GM19468 (cell line): Measurements from ENCODE around the gene DYRK1A.

Experiments
- ATAC-seq: cut with Tn5 transposase; IDR thresholded peaks from one replicate; pipeline ENCODE4 v1.9.1; 2021; ENCODE audit warnings: mild to moderate bottlenecking, moderate library complexity, moderate number of reproducible peaks; ENCODE audit not compliant: unreplicated experiment; ENCODE audit errors: extremely low read depth

Gene DYRK1A

DNA sequence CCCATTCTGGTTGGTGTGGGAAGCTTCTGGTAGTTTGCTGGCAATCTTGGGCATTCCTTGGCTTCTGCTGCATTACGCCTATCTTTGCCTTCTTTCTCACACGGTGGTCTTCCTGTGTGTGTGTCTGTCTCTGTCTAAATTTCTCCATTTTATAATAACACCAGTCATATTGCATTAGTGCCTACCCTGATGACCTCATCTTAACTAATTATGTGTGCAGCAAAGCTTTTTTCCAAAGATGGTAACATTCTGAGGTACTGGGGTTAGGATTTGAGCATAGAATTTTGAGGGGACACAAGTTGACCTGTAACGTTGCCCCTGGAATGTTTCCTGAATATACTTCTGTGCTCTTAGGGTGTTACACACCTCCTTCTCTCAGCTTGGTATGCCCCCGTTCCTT is 77.1 kb downstream of the DYRK1A start:
- ATAC-seq = no peak

DNA sequence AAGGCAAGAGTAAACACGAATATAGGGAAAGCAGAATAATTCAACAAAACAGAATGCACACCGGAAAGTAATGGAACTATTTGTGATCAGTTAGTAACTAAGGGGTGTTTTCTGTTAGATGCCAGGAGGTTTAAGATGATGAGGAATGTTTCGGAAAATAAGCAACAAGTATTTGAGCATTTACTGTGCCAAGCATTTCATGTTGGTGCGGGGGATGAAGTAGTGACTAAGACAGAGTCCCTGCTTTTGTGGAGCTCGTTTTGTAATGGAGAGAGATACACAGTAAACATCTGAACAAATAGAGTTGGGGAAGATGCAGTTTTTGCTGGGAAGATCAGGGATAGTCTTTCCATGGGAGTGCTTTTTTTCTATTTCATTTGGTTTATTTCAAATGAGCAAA is 78.7 kb downstream of the DYRK1A start:
- ATAC-seq = no peak

DNA sequence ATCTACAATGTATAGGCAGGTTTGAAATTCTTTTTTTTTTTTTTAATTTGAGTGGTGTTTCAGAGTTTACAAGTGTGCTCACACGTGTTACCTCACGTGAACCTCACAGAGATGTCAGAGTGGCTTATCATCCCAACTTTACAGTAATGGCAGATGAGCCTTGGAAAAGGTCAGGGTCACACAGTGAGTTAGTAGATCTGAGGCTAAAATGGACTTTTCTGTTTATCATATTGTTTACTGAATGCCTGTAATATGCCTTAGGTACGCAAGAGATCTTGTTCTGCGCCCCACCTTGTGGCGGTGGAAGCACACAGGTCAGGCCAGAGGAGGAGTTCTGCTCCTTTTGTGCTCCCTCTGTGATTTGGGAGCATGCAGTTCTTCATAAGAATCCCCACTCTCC is 80.0 kb downstream of the DYRK1A start:
- no peak for ATAC-seq

DNA sequence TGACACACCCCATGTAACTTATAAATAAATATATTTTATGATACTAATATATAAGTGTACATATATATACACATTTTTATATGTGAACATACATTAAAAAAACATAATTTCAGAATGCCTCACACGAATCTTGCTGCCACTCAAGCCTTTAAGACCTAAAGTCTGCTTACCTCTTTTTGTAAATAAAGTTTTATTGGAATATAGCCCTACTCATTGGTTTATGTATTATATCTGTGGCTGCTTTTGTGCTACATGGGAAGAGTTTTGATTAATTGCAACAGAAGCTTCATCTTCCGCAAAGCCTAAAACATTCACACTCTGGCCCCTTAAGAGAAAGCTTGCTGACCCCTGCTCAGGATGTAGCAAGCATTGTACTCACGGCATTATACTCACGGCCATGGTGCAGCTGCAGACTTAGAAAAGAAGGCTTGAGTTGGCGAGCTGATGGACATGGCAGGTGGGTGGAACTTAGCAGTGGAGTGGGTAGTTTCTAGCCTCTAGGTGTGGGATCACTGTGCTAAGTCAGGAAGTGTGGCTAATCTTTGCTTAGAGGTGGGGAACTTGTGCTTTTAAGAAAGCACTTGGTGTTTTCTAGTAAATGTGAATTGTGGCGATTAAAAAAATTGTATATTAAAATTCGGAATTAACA is 80.8 kb downstream of the DYRK1A start:
- ATAC-seq = no peak

DNA sequence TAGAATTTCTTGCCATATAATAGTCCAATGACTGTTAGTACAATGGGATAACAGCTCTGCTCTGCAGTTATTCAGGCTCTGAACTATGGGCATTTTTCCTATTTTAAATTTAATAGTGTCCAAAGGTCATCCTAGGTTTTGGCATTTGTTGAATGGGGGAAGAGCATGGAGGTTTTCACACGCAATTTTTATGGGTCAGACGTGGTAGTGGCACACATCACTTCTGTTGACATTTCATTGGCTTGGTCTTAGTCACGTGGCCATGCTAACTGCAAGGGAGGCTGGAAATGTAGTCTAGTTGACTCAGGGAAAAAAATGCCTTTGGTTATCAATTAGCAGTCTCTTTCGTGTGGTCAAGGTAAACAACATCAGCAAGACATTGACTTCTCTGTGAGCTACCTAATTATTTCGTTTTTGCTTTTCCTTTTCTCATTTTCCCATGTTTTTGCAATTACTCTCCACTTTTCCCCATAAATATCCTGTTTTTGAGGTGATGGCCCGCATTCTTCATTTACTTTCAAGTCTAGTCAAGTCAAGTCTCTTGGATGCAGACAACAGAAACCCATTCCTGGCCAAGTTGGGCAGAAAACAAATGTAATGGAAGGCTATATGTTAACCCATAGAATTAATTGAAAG is 82.8 kb downstream of the DYRK1A start:
- ATAC-seq = no peak

DNA sequence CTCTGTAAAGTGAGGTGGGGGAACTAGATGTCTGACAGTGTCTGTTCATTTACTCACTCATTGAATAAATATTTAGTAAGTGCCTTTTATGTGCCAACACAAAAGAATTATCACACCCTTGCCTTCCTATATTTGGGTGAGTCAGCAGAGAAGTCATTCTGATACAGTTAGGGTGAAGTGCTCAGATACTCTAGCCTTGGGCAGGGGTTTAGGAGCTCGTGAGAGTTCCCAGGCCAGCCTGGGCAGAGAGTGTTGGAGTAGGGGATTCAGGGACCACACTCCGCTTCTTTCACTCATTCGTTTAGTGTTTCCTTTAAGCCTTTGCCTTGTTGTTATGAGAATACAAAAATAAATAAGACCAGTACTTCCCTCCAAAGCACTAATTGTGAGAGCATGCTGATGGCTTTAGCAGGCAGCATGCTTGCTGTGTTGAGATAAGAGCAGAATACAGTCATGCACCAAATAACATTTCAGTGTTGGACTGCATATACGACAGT is 83.9 kb downstream of the DYRK1A start:
- ATAC-seq = no peak

DNA sequence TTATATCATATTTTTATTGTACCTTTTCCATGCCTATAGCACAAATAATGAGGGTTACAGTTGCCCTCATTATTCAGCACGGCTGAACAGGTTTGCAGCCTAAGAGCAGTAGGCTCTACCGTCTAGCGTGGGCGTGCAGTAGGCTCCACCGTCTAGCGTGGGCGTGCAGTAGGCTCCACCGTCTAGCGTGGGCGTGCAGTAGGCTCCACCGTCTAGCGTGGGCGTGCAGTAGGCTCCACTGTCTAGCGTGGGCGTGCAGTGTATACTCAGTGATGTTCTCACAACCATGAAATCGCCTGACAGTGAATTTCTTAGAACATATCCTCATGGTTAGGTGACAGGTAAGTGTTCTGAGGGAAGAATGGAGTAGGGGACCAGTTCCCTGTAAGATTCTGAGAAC is 84.9 kb downstream of the DYRK1A start:
- ATAC-seq = no peak

DNA sequence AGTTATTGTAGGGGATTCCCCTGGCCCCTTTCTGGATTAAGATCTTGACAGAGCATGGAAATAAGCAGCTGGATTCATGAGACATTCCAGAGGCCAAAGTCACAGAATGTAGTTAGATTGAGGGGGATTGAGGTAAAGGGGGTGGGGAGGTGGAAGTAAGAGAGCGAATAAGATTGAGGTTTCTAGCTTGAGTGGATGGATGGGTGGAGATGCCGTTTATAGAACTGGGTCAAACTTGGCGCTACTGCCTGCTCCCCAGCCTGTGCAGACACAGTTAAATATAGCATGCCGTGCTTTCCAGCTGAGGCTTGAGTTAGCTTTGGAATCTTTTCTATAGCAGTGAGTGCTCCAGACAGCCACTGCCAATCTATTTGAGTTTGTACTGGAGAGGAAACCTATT is 85.7 kb downstream of the DYRK1A start:
- ATAC-seq = no peak

DNA sequence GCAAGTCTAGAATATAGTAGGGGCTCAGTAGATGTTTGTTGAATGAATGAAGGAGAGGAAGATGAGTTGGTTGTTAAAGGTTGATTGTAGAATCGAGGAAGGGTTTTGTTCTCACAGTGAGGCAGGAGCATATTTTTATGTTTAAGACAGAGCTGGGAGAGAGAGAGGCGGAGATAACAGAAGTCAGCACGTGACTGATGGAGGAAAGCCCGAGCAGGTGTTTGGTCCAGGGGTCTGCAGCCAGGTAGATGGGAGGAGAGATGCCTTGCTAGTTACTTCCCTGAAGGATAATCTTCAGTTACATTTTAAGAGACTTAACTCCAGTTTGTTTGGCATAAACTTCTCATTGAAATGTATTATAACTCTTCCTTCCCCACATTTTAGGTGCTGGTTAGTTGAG is 86.8 kb downstream of the DYRK1A start:
- ATAC-seq = no peak

DNA sequence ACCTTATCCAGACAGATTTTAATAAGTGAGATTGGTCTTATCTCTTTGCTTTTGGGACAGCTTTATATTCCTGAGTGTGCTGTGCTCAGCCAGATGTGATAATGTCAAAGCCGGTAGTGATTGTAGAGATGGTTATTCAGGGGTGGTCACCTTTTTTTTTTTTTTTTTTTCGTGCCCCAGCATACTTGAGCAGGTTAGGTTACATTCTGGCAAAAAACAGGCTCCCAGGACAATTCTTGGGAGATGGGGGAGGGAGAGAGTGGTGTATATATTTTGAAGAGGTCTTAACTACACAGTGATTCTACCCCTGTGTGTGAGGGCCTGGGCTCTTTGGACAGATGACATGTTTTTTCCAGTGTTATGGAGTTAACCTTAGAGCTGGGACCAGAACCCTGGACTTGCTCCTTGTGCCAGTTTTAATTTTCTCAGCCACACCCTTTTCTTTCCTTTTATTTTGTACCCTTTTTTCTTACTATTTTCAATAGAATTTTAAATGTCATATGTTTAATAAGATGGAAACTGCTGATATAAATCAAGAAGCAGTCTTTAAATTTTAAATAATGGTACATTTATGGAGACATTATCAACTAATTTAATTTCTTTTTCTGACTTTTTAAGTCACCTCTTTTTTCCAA is 88.4 kb downstream of the DYRK1A start:
- no peak for ATAC-seq

DNA sequence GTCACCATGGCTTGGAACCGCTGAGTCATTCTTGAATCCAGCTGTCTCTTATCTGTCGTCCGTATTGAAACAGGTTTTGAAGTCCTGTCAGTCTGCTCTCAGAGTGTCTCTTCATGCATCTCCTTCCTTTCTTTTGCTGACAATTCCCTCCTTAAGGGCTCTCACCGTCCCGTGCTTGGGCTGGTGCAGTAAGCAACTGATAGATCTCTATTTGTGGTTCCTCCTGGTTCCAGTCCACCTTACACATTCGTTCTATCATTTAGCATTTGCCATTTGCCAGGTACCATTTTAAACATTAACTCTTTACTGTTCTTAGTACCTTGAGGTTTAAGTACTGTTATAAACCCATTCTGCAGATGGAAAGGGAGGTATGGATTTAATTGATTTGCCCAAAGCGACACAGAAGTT is 88.9 kb downstream of the DYRK1A start:
- ATAC-seq = no peak

DNA sequence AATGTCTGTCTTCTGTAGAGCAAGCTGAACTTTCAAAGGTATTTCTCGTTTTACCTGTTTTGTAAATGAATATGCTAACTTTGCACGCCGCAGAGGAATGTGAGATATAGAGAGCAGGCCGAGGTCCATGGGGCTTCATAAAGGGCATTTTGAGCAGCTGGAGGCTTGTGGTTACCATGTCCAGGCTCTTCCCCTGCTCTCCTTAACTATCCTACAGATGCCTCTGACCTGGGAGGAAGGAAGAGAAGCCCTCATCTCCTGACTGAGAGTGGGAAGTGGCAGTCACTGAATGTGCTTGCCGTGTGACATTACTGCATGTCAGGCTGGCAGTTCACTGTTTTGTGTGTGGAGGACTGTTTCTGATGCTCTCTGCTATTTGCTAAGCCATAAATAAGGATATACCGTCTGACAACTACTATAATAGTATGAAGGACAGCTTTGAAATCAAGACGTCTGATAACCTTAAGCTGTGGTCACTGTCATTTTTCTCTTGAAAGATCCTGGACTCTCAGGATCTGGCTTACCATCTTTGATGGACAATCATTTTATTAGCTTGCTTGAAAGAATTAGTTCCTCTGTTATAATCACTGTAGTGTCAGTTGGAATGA is 92.2 kb downstream of the DYRK1A start:
- no peak for ATAC-seq

DNA sequence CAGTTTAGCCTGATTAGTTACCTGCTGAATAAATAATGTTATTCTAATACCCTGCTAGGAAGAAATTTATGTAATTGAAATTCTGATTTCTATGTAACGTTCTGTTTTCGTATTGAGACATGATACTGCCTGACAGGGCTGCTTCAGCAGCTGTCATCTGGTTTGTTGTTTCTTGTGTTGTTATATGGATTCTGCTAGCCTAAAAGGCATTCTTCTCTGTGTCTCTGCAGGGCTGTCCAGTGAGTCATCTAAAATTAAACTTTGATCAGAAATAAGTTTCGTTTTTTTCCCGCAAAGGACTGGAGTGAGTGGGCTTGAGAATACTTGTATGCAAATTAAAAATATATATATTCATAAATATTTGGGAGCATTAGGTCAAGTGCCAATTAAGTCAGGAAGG is 93.0 kb downstream of the DYRK1A start:
- ATAC-seq = no peak

DNA sequence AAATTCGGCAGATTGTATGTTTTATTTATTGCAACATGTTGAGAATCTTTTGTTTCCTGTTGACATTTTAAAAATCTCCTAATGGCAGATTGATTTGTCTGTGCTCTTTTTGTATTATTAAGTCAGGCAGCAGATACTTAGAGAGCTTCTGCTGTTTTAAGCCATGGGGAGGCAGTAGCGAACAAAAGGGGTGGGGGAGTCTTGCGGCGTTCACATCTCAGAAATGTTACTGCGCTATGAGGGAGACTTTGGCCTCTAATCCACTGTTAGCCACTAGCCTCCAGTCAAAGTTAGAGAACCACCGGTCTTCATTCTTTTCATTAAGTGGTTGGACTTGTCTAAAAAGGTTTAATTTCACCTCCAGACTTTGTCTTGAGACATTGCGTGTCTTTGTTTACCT is 93.6 kb downstream of the DYRK1A start:
- no peak for ATAC-seq

DNA sequence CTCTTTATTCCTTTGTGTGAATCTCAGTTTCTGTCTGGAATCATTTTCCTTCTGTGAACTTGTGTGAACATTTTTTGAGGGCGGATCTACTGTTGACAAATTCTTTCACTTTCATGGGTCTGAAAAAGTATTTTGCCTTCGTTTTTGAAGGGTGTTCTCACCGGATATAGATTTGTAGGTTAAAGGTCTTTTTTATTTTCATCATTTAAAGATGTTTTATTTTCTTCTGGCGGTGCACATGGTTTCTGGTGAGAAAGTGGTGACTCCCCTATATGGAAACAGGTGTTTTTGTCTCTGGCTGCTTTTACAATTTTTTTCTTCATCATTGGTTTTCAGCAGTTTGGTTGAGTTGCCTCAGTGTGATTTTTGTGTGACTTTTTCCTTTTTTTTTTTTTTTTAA is 94.9 kb downstream of the DYRK1A start:
- no peak for ATAC-seq

DNA sequence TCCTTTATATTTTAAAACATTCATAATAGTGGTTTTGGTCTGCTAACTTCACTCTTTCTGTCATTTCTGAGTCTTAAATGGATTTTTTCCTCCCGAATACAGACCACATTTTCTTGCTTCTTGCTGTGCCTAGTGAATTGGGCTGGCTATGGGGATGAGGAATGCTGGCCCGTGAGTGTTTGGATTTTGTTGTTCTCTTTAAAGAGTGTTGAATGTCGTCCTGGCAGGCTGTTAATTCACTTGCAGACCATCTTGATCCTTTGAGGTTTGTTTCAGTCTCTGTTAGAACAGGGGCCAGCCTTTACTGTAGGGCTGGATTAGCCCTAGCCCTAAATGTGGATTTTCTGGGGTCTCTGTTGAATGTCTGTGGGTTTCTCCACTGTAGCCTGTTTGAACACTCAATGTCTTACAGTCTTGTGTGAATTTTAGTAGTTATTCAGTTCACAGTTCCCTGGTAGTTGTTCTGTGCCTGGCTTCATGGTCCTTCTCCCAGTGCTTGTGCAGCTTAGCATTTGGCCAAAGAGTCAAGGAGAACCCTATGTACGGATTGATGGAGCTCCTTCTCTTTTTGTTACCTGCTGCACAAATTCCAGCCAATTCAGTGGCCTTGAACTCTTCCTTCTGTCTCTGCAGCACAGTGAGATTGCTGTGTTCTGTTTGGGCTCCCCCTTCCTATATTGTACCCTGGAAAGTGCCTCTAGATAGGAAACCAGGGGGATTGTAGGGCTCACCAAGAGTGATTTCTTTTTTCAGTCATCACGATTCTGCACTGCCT is 95.7 kb downstream of the DYRK1A start:
- ATAC-seq = no peak

DNA sequence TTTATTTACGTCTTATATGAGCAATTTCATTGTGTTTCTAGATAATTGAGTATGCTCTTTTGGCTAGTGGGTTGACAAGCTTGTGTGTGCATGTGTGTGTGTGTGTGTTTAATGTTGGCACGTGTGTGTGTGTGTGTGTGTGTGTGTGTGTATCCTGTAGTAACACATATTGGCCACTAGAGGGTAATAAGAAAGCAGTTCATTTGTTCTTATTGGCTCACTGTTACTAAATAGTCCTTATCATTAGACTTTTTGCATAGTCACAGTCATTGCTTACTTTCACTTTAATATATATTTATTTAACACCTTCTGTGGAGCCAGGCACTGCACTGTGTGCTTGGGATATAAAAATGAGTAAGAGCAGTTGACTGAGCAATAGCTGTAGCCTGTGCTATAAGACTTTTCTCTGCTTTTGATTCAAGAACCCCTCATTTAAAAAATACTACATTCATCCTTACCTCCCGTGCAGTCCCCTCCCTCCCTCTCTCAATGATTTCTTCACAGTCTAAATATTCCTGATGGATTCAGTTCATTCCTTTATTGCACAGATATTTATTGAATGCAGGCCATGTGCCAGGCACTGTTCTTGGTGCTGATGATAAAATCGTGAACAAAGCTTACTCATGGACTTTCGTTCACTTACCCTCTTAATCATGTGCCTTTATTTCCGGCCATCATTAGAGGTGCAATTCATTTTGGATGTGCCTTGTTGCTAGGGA is 96.7 kb downstream of the DYRK1A start:
- no peak for ATAC-seq

DNA sequence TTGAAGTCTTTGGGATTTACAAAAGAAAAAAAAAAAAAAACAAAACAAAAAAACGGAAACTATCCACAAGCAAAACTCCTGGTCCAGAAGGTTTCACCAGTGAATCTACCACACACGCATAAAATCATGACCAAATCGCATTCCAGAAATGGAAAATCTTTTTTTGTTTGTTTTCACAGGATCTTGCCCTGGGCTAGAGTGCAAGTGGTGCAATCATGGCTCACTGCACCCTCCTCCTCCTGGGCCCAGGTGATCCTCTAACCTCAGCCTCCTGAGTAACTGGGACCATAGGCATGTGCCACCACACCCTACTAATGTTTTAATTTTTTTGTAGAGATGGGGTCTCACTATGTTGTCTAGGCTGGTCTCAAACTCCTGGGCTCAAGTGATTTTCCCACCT is 100.5 kb downstream of the DYRK1A start:
- ATAC-seq = no peak

DNA sequence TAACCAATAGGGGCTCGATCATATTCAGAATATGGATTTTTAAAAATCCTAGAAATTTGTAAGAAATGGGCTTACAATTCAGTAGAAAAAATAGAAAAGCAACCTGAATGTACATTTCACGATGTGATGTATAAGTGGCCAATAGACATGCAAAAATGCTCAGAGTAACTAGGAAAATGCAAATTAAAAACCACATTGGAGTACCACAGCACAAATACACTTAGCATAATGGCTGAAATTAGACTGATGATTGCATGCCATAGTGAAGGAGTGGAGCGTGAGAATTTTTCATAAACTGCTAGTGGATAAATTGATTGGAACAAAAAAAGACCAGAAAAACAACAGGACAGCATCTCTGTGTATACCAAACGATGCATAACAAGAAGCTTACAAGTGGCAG is 102.3 kb downstream of the DYRK1A start:
- no peak for ATAC-seq

DNA sequence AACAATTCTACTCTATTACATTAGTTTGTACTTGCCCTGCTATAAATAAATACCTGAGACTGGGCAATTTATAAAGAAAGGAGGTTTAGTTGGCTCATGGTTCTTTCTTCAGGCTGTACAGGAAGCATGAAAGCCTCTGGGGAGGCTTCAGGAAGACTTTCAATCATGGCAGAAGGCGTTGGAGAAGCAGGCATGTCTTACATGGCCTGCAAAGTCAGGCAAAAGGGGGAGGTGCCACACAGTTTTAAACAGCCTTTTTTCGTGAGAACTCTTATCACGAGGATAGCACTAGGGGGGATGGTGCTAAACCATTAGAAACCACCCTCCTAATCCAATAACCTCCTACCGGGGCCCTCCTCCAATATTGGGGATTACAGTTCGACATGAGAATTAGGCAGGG is 102.9 kb downstream of the DYRK1A start:
- ATAC-seq = no peak
